GM23338 (cell line): Measurements from ENCODE around the gene FAM83B. TPM values are rescaled to one million over a fixed set of nuclear protein-coding genes. Genes with fewer than 3 reads are reported as not detected.

Source experiments
- ATAC-seq: fragments of 200-7000 bp; cut with Tn5 transposase; 3 replicates; pipeline ENCODE4 v1.9.1; 2020
- DNase-seq: peaks from one replicate; pipeline ENCODE4 v3.0.0-alpha.2; 2015; ENCODE audit warnings: low spot score
- H2AFZ ChIP-seq: fragments of 200-600 bp; sonication (generic); 2 replicates; pipeline ENCODE4 v1.8.0; 2016; ENCODE audit warnings: antibody characterized with exemption, mild to moderate bottlenecking, moderate library complexity
- H3F3A ChIP-seq: fragments of 200-600 bp; sonication (generic); replicated peaks from 2 replicates; pipeline ENCODE4 v1.8.0; 2017; ENCODE audit warnings: antibody characterized with exemption, mixed run types, low read depth
- H3K27ac ChIP-seq: fragments of 200-600 bp; sonication (generic); 2 replicates; pipeline ENCODE4 v1.6.1; 2016; ENCODE audit warnings: low read depth
- H3K27me3 ChIP-seq: fragments of 200-600 bp; sonication (generic); 2 replicates; pipeline ENCODE4 v1.8.0; 2016; ENCODE audit warnings: mild to moderate bottlenecking, mixed run types, moderate library complexity; ENCODE audit not compliant: insufficient read depth
- H3K36me3 ChIP-seq: fragments of 200-600 bp; sonication (generic); 2 replicates; pipeline ENCODE4 v1.8.0; 2016; ENCODE audit warnings: mild to moderate bottlenecking; ENCODE audit not compliant: insufficient read depth
- H3K4me1 ChIP-seq: fragments of 200-600 bp; sonication (generic); 2 replicates; pipeline ENCODE4 v1.8.0; 2016; ENCODE audit warnings: mild to moderate bottlenecking, moderate library complexity; ENCODE audit not compliant: insufficient read depth
- H3K4me2 ChIP-seq: fragments of 200-600 bp; sonication (generic); 2 replicates; pipeline ENCODE4 v1.7.1; 2017; ENCODE audit warnings: mixed run types
- H3K4me3 ChIP-seq: fragments of 200-600 bp; sonication (generic); 2 replicates; pipeline ENCODE4 v1.6.1; 2016; ENCODE audit warnings: mixed run types
- H3K79me2 ChIP-seq: fragments of 200-600 bp; sonication (generic); replicated peaks from 2 replicates; pipeline ENCODE4 v1.8.0; 2017; ENCODE audit warnings: mild to moderate bottlenecking; ENCODE audit not compliant: insufficient read depth
- H3K9me2 ChIP-seq: fragments of 200-600 bp; sonication (generic); 2 replicates; pipeline ENCODE4 v1.8.0; 2017; ENCODE audit not compliant: insufficient read depth
- H4K20me1 ChIP-seq: fragments of 200-600 bp; sonication (generic); replicated peaks from 2 replicates; pipeline ENCODE4 v1.8.0; 2017; ENCODE audit warnings: mild to moderate bottlenecking; ENCODE audit not compliant: insufficient read depth
- H3K27ac Mint-ChIP-seq: 2 replicates; pipeline ENCODE4 v1.8.0; 2020; ENCODE audit warnings: inconsistent platforms, mild to moderate bottlenecking, moderate library complexity, mixed read lengths
- H3K27me3 Mint-ChIP-seq: 3 replicates; pipeline ENCODE4 v1.8.0; 2022; ENCODE audit warnings: low read depth, mild to moderate bottlenecking, moderate library complexity, mixed read lengths, inconsistent platforms; ENCODE audit not compliant: insufficient read depth, poor library complexity
- H3K36me3 Mint-ChIP-seq: 3 replicates; pipeline ENCODE4 v1.8.0; 2021; ENCODE audit warnings: low read depth, mild to moderate bottlenecking, inconsistent platforms, moderate library complexity, mixed read lengths
- H3K4me1 Mint-ChIP-seq: 3 replicates; pipeline ENCODE4 v1.8.0; 2020; ENCODE audit warnings: mild to moderate bottlenecking, inconsistent platforms, mixed read lengths
- H3K4me3 Mint-ChIP-seq: 3 replicates; pipeline ENCODE4 v1.8.0; 2021; ENCODE audit warnings: moderate library complexity, mild to moderate bottlenecking, inconsistent platforms, mixed read lengths
- H3K9me3 Mint-ChIP-seq: 3 replicates; pipeline ENCODE4 v1.8.0; 2020; ENCODE audit warnings: moderate library complexity, mild to moderate bottlenecking, inconsistent platforms, mixed read lengths
- CREB1 ChIP-seq: fragments of 250-450 bp; sonication (Bioruptor Pico); IDR thresholded peaks from 2 replicates; pipeline ENCODE4 v1.5.0; 2020; ENCODE audit warnings: low read depth, mild to moderate bottlenecking, moderate library complexity
- POLR2AphosphoS5 ChIP-seq: IDR thresholded peaks from 2 replicates; pipeline ENCODE4 v1.6.1; 2016; ENCODE audit warnings: antibody characterized with exemption, low read depth
- STAT1 ChIP-seq: IDR thresholded peaks from one replicate; pipeline ENCODE4 v1.6.1; 2016; ENCODE audit warnings: antibody characterized with exemption; ENCODE audit not compliant: unreplicated experiment
- ZNF331 ChIP-seq: fragments of 250-450 bp; sonication (Bioruptor Pico); IDR thresholded peaks from 2 replicates; pipeline ENCODE4 v1.5.0; 2020; ENCODE audit warnings: low read depth, mild to moderate bottlenecking, moderate library complexity
- polyA plus RNA-seq: library from polyadenylated mRNA; unstranded; fragments of >200 nt; fragmentation: Nextera tagmentation; extraction: Ambion mirVana; gene quantifications from 2 replicates; pipeline ENCODE4 v1.2.1, GENCODE V29; 2016
- total RNA-seq: library from RNA; depleted of rRNA; stranded (reverse); fragments of >200 nt; shearing (Covaris generic); gene quantifications from 2 replicates; pipeline ENCODE4 v1.2.3, GENCODE V29; 2014
- TF ChIP-seq, protein P1 (sequence below): fragments of 250-450 bp; sonication (Bioruptor Pico); IDR thresholded peaks from 2 replicates; pipeline ENCODE4 v1.5.0; 2020; ENCODE audit warnings: mild to moderate bottlenecking, moderate library complexity
- TF ChIP-seq, protein P2 (sequence below): IDR thresholded peaks from one replicate; pipeline ENCODE4 v1.6.1; 2018; ENCODE audit warnings: antibody characterized with exemption; ENCODE audit not compliant: unreplicated experiment
- TF ChIP-seq, protein P3 (sequence below), 2 experiments: fragments of 200-600 bp in 1 of 2; sonication (generic) in 1 of 2; conservative IDR thresholded peaks; 2 replicates each; pipeline versions ENCODE4 v1.5.1 to v1.6.1; 2016 to 2017; ENCODE audit warnings: antibody characterized with exemption in 2 of 2, low read depth in 2 of 2, mild to moderate bottlenecking in 2 of 2, moderate library complexity in 1 of 2

The FAM83B gene
- total and polyA plus RNA-seq, 2 experiments from 2014 or later = 1.4 to 7.7 TPM

DNA sequence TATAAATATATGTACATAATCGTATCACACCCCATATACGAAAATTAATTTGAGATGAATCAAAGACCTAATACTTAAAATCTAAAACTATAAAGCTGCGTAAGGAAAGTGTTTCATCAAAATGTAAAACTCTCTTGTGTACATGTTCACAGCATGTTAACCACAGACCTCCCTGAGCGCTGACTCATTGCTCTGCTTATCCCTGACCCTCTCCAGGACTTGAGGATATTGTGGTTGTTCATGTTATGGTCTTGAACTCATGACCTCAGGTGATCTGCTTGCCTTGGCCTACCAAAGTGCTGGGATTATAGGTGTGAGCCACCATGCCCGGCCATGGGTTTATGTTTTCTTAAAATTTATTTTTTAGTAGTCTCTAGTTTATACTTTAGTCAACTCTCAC is 14.2 kb downstream of the FAM83B start (continued):
- TF ChIP-seq, protein P1, sequence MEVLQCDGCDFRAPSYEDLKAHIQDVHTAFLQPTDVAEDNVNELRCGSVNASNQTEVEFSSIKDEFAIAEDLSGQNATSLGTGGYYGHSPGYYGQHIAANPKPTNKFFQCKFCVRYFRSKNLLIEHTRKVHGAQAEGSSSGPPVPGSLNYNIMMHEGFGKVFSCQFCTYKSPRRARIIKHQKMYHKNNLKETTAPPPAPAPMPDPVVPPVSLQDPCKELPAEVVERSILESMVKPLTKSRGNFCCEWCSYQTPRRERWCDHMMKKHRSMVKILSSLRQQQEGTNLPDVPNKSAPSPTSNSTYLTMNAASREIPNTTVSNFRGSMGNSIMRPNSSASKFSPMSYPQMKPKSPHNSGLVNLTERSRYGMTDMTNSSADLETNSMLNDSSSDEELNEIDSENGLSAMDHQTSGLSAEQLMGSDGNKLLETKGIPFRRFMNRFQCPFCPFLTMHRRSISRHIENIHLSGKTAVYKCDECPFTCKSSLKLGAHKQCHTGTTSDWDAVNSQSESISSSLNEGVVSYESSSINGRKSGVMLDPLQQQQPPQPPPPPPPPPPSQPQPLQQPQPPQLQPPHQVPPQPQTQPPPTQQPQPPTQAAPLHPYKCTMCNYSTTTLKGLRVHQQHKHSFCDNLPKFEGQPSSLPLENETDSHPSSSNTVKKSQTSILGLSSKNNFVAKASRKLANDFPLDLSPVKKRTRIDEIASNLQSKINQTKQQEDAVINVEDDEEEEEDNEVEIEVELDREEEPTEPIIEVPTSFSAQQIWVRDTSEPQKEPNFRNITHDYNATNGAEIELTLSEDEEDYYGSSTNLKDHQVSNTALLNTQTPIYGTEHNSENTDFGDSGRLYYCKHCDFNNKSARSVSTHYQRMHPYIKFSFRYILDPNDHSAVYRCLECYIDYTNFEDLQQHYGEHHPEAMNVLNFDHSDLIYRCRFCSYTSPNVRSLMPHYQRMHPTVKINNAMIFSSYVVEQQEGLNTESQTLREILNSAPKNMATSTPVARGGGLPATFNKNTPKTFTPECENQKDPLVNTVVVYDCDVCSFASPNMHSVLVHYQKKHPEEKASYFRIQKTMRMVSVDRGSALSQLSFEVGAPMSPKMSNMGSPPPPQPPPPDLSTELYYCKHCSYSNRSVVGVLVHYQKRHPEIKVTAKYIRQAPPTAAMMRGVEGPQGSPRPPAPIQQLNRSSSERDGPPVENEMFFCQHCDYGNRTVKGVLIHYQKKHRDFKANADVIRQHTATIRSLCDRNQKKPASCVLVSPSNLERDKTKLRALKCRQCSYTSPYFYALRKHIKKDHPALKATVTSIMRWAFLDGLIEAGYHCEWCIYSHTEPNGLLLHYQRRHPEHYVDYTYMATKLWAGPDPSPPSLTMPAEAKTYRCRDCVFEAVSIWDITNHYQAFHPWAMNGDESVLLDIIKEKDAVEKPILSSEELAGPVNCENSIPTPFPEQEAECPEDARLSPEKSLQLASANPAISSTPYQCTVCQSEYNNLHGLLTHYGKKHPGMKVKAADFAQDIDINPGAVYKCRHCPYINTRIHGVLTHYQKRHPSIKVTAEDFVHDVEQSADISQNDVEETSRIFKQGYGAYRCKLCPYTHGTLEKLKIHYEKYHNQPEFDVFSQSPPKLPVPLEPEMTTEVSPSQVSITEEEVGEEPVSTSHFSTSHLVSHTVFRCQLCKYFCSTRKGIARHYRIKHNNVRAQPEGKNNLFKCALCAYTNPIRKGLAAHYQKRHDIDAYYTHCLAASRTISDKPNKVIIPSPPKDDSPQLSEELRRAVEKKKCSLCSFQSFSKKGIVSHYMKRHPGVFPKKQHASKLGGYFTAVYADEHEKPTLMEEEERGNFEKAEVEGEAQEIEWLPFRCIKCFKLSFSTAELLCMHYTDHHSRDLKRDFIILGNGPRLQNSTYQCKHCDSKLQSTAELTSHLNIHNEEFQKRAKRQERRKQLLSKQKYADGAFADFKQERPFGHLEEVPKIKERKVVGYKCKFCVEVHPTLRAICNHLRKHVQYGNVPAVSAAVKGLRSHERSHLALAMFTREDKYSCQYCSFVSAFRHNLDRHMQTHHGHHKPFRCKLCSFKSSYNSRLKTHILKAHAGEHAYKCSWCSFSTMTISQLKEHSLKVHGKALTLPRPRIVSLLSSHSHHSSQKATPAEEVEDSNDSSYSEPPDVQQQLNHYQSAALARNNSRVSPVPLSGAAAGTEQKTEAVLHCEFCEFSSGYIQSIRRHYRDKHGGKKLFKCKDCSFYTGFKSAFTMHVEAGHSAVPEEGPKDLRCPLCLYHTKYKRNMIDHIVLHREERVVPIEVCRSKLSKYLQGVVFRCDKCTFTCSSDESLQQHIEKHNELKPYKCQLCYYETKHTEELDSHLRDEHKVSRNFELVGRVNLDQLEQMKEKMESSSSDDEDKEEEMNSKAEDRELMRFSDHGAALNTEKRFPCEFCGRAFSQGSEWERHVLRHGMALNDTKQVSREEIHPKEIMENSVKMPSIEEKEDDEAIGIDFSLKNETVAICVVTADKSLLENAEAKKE (CRISPR knock-in tag) = no peak
- TF ChIP-seq, protein P2, sequence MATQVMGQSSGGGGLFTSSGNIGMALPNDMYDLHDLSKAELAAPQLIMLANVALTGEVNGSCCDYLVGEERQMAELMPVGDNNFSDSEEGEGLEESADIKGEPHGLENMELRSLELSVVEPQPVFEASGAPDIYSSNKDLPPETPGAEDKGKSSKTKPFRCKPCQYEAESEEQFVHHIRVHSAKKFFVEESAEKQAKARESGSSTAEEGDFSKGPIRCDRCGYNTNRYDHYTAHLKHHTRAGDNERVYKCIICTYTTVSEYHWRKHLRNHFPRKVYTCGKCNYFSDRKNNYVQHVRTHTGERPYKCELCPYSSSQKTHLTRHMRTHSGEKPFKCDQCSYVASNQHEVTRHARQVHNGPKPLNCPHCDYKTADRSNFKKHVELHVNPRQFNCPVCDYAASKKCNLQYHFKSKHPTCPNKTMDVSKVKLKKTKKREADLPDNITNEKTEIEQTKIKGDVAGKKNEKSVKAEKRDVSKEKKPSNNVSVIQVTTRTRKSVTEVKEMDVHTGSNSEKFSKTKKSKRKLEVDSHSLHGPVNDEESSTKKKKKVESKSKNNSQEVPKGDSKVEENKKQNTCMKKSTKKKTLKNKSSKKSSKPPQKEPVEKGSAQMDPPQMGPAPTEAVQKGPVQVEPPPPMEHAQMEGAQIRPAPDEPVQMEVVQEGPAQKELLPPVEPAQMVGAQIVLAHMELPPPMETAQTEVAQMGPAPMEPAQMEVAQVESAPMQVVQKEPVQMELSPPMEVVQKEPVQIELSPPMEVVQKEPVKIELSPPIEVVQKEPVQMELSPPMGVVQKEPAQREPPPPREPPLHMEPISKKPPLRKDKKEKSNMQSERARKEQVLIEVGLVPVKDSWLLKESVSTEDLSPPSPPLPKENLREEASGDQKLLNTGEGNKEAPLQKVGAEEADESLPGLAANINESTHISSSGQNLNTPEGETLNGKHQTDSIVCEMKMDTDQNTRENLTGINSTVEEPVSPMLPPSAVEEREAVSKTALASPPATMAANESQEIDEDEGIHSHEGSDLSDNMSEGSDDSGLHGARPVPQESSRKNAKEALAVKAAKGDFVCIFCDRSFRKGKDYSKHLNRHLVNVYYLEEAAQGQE = no peak

DNA sequence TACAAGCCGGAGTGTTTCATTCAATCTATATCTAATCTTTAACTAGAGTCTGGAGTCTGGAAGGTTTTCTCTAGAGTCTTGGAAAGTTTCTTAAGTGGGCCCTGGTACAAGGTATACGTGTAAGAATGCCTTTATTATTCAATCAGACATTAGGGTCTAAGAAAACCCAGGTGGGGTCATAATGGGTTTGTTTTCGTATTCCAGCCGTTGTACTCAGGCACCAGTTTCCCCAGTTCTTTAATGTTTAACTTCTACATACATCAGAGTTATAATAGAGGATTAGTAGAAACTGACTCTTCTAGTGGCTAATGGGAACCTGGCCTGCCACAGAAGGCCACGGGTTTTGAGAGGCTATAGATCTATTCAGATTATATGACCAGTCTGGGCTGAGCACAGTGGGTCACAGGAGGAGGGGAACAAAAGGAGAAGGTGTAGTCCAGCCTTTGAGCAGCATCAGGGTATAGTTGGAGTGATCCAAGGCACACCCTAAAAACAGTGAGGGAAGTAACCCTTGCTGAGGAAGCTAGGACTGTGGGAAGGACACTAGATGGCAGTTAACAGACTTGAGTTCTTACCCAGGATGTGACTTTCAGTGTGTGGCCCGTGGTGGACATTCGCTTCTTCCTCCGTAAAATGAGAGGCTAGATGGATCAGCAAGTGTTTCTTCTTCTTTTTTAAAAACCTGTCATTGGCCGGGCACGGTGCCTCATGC is 15.5 kb downstream of the FAM83B start:
- Mint-ChIP-seq H3K9me3 (no peaks in the 10 kb centered on the region), H3K36me3 (no peaks in the 10 kb centered on the region), H3K27ac (peak overlapping the region; percentile 80), H3K27me3 (no peaks in the 10 kb centered on the region), H3K4me1 (peaks cover 26% of the 10 kb centered on the region), H3K4me3 (no peak overlapping the region)
- Histone ChIP-seq H3K9me2 (no peaks in the 10 kb centered on the region), H3K4me2 (no peak overlapping the region), H3K27ac (no peak overlapping the region), H3K79me2 (no peaks in the 10 kb centered on the region), H3F3A (no peaks in the 10 kb centered on the region), H3K27me3 (no peaks in the 10 kb centered on the region), H4K20me1 (no peaks in the 10 kb centered on the region), H3K4me1 (peaks cover 21% of the 10 kb centered on the region), H3K4me3 (no peak overlapping the region), H2AFZ (no peak overlapping the region), H3K36me3 (no peaks in the 10 kb centered on the region)
- DNase-seq (no peak), ATAC-seq (no peak)
- TF ChIP-seq CREB1 (CRISPR knock-in tag) (no peak), ZNF331 (no peak), STAT1 (no peak), POLR2AphosphoS5 (no peak)
- TF ChIP-seq, protein P2 = no peak
- TF ChIP-seq, protein P3, sequence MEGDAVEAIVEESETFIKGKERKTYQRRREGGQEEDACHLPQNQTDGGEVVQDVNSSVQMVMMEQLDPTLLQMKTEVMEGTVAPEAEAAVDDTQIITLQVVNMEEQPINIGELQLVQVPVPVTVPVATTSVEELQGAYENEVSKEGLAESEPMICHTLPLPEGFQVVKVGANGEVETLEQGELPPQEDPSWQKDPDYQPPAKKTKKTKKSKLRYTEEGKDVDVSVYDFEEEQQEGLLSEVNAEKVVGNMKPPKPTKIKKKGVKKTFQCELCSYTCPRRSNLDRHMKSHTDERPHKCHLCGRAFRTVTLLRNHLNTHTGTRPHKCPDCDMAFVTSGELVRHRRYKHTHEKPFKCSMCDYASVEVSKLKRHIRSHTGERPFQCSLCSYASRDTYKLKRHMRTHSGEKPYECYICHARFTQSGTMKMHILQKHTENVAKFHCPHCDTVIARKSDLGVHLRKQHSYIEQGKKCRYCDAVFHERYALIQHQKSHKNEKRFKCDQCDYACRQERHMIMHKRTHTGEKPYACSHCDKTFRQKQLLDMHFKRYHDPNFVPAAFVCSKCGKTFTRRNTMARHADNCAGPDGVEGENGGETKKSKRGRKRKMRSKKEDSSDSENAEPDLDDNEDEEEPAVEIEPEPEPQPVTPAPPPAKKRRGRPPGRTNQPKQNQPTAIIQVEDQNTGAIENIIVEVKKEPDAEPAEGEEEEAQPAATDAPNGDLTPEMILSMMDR (conservative IDR thresholded peaks at IDR 0.05; ENCODE audit: low read depth in 2 of 2) = no peak
